SKM-1 treated with dmso at 0.1 percent for 144 hours (cell line): ENCODE results near the gene MICAL1.
"Not testable (repeated sequence)": the region's sequence is repeated elsewhere in the genome, so short reads cannot be mapped to it uniquely, and the experiment has no call there.

ENCODE experiments used
- DNase-seq: peaks from one replicate; lab custom pipeline; 2025; ENCODE audit not compliant: unreplicated experiment; lab: John Stamatoyannopoulos, UW

The MICAL1 gene

DNA sequence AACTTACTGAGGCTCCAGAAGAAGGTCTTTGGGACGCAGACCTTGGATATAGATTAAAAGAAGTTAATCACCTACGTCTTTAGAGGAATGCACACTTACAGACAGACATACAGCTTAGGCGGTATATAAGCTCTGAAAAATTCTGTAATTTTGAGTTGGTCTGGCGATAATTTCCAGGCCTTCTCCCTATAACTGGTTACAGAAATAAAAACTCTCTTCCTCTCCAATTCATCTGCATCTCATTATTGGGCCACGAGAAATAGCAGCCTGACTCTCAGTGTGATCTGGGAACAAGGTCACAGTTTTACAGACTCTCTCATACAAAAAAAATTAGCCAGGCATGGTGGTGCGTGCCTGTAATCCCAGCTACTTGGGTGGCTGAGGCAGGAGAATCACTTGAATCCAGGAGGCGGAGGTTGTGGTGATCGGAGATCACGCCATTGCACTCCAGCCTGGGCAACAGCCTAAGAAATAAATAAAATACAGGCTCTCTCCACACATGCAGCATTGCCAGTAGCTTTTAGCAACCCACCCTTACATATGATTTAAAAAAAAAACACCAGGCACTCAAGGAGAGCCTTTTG is 22.7 kb upstream of the MICAL1 start:
- DNase-seq: no peak

DNA sequence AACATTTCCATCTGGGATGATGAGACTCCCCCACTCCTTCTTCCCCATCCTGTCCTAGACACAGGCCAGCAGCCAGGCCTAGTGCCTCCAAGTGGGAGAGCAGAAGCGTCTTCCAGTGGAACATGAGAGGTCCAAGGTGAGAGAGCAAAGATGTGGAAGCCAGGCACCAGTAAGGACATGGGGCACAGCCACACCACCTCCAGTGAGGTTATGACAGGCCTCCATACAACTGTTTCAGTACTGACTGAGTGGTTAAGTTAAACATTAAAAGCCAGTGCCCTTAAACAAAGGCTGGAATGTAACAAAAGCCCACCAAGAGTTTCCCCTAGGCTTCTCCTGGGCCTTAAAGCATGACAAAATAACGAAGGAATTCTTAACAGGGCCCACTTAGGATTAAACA is 22.2 kb upstream of the MICAL1 start:
- no peak for DNase-seq

DNA sequence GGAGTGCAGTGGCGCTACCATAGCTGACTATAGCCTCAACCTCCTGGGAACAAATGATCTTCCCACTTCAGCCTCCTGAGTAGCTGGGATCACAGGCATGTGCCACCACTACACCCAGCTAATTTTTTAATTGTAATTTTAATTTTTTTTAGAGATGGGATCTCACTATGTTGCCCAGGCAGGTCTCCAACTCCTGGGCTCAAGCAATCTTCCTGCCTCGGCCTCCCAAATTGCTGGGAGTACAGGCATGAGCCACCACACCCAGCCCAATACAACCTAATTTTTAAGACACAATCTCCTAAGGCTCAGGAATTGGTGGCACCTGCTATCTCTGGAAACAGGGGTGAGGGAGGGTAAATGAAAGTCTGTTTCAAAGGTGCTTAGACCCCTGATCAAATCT is 21.6 kb upstream of the MICAL1 start:
- no peak for DNase-seq

DNA sequence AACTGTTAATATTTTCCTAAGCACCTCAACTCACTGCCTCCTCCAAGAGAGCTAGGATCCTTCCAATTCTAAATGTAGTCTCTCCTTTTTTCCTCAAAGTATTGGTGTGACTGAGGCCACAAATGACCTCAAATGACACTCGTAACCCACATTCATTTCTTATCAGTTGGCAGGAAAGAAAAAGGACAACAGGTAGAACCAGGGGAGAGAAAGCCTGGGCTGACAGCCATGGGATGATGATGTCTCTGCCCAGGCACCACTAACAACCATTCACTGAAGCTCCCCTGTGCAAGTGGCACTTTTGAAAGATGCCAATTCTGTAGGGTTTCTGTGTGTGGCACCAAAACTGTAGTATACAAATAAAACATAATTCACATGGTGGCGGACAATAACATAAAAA is 20.1 kb upstream of the MICAL1 start:
- no peak for DNase-seq

DNA sequence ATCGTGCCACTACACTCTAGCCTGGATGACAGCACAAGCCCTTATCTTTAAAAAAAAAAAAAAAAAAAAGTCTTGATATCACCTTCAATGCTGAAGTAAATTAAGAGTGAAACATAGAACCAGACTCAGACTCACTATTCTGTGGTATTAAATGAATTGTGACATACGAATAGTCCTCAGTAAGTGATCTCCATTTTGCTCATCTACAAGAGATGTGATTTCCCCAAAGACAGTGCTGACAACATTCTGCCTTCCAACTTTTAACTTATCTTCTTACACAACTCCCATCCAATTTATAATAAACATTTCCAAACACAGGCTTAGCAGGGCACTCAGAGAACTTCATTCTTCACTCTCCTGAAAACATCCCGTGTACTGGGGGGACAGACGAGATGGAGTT is 19.4 kb upstream of the MICAL1 start:
- no peak for DNase-seq

DNA sequence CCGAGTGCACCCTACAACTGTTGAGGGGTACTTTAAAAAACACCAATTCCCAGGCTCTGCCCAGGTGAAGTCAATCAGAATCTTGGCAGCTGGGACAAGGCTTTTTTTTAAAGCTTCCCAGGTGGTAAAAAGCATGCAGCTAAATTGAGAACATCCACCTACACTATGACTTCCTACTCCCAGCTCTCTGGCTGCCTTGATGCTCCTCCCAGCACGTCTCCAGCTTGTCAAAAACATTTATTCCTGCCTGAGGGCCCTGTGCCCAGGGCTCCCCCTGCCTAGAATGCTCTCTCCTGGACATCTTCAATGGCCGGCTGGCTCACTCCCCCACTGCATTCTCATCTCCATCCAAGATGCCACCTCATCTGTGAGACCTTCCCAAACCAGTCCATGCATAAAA is 17.5 kb upstream of the MICAL1 start:
- DNase-seq: no peak

DNA sequence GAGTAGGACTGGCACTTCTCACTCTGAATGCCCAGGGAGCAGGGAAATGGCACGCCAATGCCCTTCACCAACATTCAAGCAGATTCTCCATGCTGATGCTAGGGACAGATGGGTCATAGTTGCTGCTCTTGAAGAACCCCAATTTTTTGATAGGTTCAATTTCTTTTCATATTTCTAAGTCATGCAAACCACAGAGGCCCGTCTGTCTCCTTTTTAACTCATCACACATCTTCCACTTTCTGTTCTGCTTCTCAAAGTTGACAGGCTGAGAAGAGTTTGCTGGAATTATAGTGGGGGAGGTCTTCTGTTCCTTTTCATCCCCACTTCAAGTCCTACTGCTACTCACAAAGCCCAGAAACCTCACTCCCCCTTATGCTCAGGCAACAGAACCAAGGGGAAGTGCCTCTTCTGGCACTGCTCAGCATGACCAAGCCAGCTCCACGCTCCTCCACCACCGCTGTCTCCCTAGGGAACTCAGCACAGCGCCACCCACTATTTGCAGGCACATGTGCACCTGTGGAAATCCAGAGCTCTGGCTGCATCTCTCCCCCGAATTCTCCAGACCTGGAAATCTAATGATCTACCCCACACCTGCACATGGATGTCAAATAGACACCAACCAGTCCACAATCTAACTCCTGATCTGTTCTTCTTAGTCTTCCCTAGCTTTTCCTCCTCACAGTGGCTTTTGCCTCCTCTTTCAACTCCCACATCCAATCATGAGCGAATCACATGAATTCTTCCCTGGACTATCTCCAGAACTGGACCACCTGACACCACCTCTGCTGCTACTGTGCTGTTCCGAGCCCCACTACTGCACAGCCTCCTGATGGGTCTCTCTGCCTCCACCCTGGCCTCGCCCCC is 16.8 kb upstream of the MICAL1 start:
- no peak for DNase-seq

DNA sequence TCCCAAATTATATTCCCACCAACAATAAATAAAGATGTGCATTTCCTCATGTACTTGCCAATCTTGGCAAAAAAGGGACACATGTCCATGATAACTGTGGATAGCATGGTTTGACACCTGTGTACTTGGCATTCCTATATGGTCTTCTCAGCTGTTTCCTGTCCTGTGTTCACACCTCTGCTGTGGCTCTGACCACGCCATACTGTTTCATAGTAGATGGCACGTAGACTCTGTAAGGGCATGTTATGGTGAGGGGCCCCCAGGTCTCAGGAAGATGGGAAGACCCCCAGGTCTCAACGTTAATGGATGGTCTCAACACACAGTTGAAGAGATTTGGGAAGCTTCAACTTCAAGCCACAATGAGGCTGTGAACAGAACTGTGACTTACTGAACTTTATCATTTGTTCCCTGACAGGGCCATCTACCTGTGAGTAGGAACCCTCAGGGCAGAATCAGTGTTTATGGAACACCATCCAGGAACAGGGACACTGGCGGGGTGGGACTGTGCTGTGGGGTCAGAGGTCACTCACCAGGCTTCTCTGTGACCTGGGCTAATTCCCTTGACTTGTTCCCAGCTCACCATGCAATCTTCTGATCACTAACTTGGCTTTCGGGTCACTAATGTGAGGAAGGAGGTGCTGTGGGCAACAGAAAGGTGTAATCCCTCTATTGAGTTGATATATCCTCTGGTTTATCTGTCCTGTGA is 15.7 kb upstream of the MICAL1 start:
- DNase-seq: no peak

DNA sequence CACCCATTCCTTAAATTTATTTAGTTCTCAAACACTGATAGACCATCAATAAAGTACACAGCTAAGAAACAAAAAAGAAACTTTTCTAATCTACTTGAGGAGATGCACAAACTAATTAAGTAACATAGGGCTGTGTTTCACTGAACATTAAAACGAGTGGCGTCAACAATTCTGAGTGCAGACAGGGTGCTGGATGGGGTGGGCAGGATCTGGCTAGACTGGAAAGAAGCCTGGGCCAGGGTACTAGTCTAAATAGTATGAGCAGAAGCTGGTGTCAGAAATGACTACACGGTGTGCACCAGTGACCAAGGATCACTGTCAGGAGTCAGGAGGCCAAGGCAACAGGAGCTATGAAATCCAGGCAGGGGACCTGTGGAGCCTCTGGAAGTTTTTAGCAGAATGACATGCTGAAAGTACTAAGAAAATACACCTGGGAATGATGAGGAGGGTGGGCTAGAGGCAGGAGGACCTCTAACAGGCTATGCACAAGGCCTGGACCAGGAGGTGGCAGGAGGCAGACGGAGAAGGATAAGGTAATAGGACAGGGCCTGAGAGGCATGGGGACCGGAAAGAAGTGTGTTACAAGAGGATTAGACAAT is 14.1 kb upstream of the MICAL1 start:
- DNase-seq: no peak

DNA sequence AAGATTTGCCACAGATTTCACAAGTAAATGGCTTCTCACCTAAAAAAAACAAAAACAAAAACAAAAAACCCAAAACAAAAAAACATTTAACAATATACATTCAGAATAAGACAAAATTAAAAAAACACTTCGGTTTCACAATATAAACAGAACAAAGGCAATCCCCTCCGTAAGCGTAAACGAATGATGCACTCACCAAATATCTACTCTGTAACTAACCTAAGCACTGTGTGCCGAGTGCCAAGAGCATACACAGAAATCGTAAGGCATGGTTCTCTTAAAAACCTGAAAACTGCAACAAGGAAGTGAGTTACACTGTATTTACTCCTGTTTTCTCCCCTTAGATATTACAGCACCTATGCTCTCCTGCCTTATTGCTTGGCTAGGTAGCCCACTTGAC is 12.1 kb upstream of the MICAL1 start:
- DNase-seq: no peak

DNA sequence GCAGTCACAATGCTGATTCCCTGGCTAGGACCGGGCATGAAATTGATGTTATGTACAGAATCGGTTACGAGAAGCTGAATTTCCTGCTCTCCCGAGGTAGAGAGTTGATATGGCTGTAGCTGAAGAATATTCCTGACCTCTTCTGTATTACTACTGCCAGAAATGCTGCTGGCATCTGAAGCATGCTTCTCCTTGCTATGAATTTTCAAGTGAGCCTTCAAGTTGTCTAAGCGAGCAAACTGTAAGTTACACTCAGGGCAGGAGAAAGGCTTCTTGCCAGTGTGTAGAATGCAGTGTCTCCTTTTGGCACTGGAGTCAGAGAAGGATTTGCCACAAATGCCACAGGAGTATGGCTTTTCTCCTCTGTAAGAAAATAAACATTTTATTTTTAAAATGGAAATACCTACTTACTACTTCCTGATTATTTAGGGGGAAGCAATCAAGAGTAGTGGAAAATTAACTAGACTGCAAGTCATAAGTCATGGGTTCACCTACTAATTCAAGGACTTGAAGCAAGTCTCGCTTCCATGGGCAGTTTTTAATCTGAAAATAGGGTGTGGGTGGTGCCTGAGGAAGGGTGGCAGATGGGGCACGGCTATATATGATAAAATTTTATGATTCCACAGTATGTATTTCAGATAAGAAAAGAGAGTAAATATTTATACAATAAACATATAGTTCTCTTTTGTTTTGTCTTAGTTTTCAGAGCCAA is 10.8 kb upstream of the MICAL1 start:
- DNase-seq: no peak

DNA sequence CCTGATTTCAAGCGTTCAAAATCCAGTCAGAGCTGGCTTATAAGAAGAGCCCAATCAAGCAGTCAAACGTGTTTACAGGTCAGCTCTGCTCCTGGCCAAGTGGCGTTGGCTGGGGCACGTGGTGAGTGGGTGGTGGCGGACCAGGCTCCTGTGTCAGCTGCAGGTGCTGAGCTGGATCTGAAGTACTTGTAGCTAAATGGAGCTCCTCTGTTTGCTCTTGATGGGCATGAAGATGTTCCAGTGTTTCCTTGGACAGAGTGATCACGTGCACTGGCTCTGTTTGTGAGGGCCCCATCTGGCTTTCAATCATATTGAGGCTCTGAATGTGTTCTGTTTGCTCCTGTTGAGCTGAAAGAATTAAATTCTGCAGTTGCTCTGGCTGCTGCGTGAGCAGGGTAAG is 10.2 kb upstream of the MICAL1 start:
- DNase-seq: no peak

DNA sequence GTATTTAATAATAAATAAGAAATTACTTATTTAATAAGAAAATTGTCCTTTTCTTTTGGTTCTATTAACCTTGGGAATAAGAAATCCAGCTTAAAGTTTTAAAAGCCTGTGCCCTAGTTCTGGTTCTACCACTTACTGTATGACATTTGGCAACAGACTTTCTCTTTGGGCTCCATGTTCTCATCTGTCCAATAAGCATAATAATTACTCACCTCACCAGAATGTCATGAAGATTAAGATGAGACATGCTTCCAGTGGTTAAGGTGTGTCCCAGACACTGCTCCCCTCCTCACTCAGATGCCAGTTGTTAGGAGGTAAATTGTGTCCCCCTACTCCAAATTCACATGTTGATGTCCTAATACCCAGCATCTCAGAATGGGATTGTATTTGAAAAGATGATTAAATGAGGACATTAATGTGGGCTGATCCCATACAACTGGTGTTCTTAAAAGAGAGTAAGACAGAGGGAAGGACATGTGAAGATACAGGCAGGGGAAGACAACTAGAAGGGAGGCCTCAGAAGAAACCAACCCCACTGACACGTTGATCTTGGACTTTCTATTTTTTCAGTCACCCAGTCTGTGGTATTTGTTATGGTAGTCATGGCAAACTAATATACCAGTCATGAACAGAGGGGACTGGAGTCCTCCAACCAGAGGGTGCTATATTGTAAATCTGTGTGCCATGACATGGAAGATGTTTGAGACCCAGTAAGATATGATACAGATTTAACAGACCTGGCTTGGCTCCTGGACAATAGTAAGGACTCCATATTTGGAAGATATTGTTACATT is 6.4 kb upstream of the MICAL1 start:
- no peak for DNase-seq

DNA sequence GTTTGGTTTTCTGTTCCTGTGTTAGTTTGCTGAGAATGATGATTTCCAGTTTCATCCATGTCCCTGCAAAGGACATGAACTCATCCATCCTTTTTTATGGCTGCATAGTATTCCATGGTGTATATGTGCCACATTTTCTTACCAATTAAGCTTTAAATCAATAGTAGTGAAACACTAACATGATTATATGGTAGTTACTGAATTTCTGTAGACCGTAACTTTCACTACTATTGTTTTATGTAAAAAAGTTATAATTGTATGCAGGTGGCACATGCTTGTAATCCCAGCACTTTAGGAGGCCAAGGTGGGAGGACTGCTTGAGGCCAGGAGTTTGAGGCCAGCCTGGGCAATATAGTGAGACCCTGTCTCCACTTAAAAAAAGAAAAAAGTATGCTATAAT is 5.6 kb upstream of the MICAL1 start:
- DNase-seq: not testable (repeated sequence)

DNA sequence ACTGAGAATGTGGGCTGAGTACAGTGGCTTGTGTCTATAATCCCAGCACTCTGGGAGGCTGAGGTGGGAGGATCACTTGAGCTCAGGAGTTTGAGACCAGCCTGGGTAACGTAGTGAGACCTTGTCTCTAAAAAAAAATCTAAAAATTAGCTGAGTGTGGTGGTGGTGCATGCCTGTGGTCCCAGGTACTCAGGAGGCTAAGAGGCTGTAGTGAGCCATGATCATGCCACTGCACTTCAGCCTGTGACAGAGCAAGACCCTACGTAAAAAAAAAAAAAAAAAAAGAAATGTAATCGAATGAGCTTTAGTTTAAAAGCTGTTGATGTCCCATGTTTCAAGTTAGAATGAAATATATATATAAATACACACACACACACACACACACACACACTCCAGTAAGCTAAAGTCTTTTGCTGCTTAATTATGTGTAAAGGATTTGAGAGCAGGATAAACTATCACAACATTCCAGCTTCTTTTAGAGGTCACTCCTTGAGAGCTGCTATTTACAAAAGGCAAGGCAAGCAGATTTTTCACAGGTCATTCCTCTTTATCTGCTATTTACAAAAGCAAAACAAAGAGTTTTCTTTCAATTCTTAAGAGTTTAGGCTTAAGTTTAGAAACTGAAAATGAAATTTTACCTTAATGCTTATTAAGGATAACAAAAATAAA is 4.7 kb upstream of the MICAL1 start:
- DNase-seq: no peak

DNA sequence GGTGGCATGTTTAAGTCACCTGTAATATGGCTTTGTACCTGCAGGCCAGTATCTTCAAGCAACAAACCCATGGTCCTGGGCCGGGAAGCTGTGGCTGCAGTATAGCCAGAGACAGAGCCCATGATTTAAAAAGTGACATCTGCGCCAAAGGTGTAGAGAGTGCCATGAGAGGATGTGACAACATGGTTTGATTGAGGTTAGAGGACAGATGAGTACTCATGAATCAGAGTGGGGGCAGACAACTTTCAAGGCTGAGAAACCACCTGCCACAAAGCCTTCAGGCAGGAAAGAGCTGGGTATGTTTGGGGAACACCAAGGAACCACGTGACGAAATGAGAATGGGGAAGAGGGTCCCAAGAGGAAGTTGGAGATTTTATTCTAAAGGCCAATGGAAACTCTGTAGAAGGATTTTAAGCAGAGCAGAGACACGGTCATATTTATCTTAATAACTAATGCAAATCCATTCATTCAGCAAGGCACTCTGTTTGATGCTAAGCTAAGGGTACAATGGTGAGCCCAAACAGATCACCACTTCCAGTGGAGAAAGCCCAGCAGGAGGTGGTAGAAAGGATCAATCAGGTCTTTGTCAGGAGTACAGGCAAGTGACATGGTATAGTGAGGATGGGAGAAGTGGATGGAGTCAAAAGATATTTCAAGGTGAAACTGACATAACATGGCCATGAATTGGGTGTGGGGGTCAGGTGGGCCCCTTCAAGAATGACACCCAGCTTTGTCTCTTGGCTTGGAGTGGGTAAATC is 3.4 kb upstream of the MICAL1 start:
- DNase-seq: peak; percentile 33

DNA sequence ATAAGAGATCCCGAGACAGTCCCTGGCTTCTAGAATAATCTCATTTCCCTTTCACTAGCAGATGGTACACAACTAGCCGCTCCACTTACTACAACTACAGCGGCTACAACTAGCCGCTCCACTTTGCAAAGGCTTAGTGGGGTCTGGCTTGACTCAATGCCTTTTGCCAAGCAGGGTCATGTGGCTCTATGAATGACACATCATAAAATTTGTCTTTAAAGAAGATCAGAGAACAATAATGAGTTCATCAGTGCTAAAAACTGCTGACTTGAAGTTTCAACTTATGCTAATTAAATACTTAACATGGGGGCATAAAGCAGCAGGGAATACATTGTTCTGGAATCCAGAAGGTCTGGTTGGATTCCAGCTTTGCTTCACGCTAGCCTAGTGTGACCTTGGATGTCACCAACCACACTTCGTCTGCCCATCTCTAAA is 2.0 kb upstream of the MICAL1 start:
- DNase-seq: no peak

DNA sequence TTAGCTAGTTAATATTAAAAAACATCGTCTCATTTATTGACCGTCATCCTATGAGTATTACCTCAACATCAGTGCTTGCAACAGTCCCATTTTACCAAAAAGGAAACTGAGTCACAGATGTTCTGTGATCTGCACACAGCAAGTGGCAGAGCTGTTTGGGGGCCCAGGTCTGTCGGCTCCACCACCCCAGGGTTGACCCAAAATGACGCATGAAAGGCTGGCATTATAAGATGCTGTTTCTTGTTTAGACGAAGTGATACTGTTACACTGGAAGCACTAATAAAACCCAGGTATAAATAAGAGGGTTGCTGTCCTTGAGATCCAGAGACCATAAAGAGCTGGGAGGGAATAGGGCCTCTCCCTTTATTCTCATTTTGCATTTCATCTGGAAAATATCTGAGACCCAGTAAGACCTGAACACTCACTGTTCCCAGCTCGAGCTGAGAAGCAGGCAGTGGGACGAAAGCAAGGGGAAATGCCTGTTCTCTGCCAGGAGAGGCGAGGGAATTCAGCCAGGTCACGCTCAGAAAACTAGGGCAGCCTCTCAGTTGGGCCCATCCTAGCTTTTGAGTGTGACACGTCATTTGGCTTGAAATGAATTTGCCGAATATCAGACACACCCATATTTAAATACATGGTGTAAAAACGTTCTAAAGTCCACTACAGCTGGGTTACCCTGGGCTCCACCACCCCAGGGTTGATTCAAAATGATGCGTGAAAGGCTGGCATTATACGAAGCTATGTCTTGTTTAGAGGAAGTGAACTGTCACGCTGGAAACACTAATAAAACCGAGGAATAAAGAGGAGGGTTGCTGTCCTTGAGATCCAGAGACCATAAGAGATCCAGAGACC is 1.4 kb upstream of the MICAL1 start:
- DNase-seq: no peak
